Stimulated activated naive B cell treated with anti-CD40 and anti-IgM and Interleukin-4, amounts not matched to agents 10 μg/mL and 1 μg/mL and 100 μg/mL, for 72 hours (primary cell): ENCODE measurements around the gene CCDC179.

Experiments used
- ATAC-seq, 2 donors: fragments of 150-1000 bp; cut with Tn5 transposase; replicated peaks; 2 replicates each; pipeline ENCODE4 v1.10.0; 2021; ENCODE audit warnings: moderate library complexity in 1 of 2
- DNase-seq: peaks from one replicate; pipeline ENCODE4 v3.0.0; 2021
- H3K27ac Mint-ChIP-seq: one replicate; pipeline ENCODE4 v1.8.0; 2022; ENCODE audit warnings: mild to moderate bottlenecking, mixed read lengths
- H3K27me3 Mint-ChIP-seq, 2 donors: one replicate each; pipeline ENCODE4 v1.8.0; 2022; ENCODE audit warnings: mixed read lengths in 2 of 2
- H3K36me3 Mint-ChIP-seq, 2 donors: one replicate each; pipeline ENCODE4 v1.8.0; 2022; ENCODE audit warnings: mixed read lengths in 2 of 2, mild to moderate bottlenecking in 1 of 2
- H3K4me1 Mint-ChIP-seq, 2 donors: one replicate each; pipeline ENCODE4 v1.8.0; 2022; ENCODE audit warnings: mixed read lengths in 2 of 2, mild to moderate bottlenecking in 1 of 2
- H3K4me3 Mint-ChIP-seq, 2 donors: one replicate each; pipeline ENCODE4 v1.8.0; 2022; ENCODE audit warnings: mild to moderate bottlenecking in 2 of 2, mixed read lengths in 2 of 2, moderate library complexity in 1 of 2
- H3K9me3 Mint-ChIP-seq, 2 donors: one replicate each; pipeline ENCODE4 v1.8.0; 2022; ENCODE audit warnings: mixed read lengths in 2 of 2, mild to moderate bottlenecking in 1 of 2

CCDC179 gene

DNA sequence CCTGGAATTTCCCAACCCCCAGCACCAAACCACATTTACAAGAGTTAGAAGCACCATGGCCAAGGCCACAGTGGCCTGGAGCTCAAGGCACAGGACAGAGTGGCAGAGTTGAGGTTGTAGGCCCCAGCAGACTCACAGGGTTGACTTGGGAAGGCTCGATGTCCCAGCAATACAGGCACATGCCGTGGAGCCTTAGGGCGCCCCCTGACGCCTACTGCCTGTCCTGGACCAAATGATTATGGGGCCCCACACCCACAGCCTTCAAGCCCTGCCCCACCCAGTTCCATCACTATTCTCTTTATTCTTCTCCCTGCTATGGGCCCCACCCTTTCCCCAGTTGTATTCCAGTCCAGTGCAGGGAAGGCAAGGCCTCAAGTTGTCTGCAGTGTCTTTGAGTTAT lies at the start of gene CCDC179:
CCDC179 (minus strand) TSS at position 234 of the 400 bp plus-strand sequence; CDS start at position 181, 53 bp downstream.
- DNase-seq: no peak
- ATAC-seq: no peak
- Mint-ChIP-seq H3K4me3 (no peak within 1 kb of the TSS), H3K4me1 (no peaks in the 10 kb centered on the region), H3K27me3 (no peaks in the 10 kb centered on the region), H3K27ac (no peak within 1 kb of the TSS), H3K36me3 (peaks cover 0 to 3% of the 10 kb centered on the region in 2 donors), H3K9me3 (peaks cover 0 to 1% of the 10 kb centered on the region in 2 donors)

DNA sequence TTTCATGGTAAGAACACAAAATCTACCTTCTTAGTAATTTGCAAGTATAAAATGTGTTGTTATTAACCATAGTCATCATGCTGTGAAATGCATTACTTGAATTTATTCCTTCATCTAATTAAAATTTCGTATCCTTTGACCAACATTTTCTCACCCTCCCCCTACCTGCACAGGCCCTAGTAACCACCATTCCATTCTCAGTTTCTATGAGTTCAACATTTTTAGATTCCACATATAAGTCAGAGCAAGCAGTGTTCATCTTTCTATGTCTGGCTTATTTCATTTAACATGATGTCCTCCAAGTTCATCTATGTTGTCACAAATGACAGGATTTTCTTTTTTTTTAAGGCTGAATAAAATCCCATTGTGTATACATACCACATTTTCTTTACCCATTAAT lies 43.5 kb upstream of the CCDC179 start:
- no peak for ATAC-seq
- Mint-ChIP-seq H3K9me3 (peaks cover 0 to 2% of the 10 kb centered on the region in 2 donors), H3K27ac (no peak overlapping the region), H3K36me3 (peaks cover 0 to 2% of the 10 kb centered on the region in 2 donors), H3K27me3 (no peaks in the 10 kb centered on the region), H3K4me1 (no peaks in the 10 kb centered on the region), H3K4me3 (no peak overlapping the region)
- DNase-seq: no peak

GRCh38 chr11:22901603-22902002 lies 41.3 kb upstream of the CCDC179 start:
- Mint-ChIP-seq H3K4me3 (no peak overlapping the region), H3K9me3 (no peaks in the 10 kb centered on the region)

DNA sequence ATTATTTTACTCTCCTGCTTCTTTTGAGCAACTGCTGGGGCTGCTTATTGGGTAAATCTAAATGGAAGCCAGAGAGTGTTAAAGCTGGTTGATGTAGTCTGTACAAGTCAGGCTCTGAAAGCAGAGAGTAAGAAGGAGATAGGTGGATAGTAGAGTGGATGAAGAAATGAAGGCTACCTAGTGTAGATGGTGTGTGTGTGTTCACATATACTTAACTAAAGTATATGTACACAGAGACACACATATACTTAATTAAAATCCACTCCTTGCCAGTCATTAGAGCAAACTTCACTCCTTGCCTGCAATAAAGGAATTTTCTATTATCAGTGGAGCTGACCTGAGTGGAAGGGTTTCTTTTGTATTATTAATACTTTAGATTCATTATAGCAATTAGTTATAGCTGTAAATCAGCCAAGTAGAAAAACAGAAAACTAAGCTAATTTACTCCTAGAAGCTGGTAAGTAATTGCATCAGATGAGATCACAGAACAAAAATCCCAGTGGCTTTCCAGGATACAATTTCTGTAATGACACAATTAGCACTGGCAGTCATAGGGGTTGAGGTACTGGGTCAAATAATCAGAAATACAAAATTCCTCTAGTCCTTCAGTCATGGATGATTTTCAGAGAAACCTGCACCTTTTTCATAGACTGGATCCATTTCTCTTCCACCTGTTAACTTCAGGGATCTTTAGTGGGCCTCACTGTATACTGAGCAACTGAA lies 40.7 kb upstream of the CCDC179 start:
- H3K36me3 Mint-ChIP-seq: no peaks in the 10 kb centered on the region
- H3K27ac Mint-ChIP-seq: no peak overlapping the region
- DNase-seq: no peak
- no peak overlapping the region for H3K4me3 Mint-ChIP-seq
- no peaks in the 10 kb centered on the region for H3K4me1 Mint-ChIP-seq
- ATAC-seq: no peak
- no peaks in the 10 kb centered on the region for H3K9me3 Mint-ChIP-seq
- no peaks in the 10 kb centered on the region for H3K27me3 Mint-ChIP-seq

More at GRCh38 chr11:22901603-22902002, 41.3 kb upstream of the CCDC179 start:
- Mint-ChIP-seq H3K4me1 (no peaks in the 10 kb centered on the region), H3K27me3 (no peaks in the 10 kb centered on the region), H3K36me3 (no peaks in the 10 kb centered on the region), H3K27ac (no peak overlapping the region)
- ATAC-seq (no peak), DNase-seq (no peak)

DNA sequence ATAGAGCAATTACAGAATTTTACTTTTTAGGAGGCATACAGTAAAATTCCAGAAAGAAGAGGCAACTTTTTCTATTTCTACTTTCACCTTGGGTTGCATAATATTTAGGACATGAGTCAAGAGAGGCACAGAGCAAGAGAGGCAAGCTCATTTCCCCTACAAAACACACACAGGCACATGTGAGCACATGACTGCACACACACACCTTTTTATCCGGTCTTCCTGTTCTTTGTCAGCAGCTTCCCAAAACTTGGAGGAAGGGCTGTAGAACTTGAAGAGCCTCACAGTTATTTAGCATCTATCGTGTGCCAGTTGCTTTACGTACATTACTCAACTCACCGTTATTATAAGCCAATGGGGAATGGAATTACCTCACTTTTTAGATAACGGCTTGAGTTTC lies 37.8 kb upstream of the CCDC179 start:
- H3K36me3 Mint-ChIP-seq: no peaks in the 10 kb centered on the region
- H3K27me3 Mint-ChIP-seq: no peaks in the 10 kb centered on the region
- no peak overlapping the region for H3K4me3 Mint-ChIP-seq
- peaks cover 0 to 3% of the 10 kb centered on the region in 2 donors for H3K9me3 Mint-ChIP-seq
- H3K4me1 Mint-ChIP-seq: no peaks in the 10 kb centered on the region
- DNase-seq (no peak), ATAC-seq (no peak)
- H3K27ac Mint-ChIP-seq: no peak overlapping the region

DNA sequence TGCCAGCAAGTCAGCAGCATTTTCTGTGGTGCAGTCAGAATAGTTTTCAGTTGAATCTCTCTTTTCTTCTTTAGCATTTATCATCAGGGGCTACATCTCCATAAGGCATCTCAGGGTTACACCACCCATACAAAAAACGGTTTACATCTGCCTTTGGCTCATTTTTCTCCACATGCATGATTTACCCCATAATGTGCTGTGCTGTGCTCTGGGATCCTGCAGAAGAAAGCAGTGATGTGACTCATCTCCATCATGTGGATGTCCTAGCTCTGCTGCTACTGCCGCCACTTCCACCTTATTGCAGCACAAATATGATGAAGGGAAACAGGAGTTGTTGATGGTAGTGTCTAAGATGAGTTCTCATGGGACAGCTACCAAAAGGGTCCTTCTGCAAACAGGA lies 30.0 kb upstream of the CCDC179 start:
- Mint-ChIP-seq H3K27ac (no peak overlapping the region), H3K9me3 (peaks cover 0 to 3% of the 10 kb centered on the region in 2 donors), H3K4me3 (no peak overlapping the region), H3K4me1 (no peaks in the 10 kb centered on the region), H3K27me3 (no peaks in the 10 kb centered on the region), H3K36me3 (no peaks in the 10 kb centered on the region)
- ATAC-seq: no peak
- DNase-seq: no peak

DNA sequence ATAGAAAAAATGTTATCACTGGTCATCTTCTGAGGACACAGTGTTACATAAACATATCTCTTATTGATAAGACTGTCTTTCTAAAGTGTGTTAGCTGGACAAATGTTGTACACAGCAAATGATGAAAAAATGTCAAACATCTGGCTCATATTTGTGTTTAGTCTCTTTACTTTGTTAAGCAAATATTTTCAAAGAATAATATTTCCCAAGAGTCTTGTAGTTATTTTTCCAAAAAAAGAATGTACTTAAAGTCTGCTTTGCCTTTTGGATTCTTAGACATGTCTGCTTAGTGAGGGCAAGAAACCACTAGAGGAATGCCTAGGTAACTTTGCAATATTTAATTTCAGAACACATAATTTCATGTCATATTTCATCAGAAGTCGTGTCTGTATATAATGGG lies 23.9 kb upstream of the CCDC179 start:
- no peaks in the 10 kb centered on the region for H3K27me3 Mint-ChIP-seq
- DNase-seq (no peak), ATAC-seq (no peak)
- no peaks in the 10 kb centered on the region for H3K4me1 Mint-ChIP-seq
- H3K4me3 Mint-ChIP-seq: no peak overlapping the region
- no peak overlapping the region for H3K27ac Mint-ChIP-seq
- H3K36me3 Mint-ChIP-seq: no peaks in the 10 kb centered on the region
- H3K9me3 Mint-ChIP-seq: no peaks in the 10 kb centered on the region

GRCh38 chr11:22879630-22880029 lies 19.4 kb upstream of the CCDC179 start:
- no peaks in the 10 kb centered on the region for H3K4me1 Mint-ChIP-seq

DNA sequence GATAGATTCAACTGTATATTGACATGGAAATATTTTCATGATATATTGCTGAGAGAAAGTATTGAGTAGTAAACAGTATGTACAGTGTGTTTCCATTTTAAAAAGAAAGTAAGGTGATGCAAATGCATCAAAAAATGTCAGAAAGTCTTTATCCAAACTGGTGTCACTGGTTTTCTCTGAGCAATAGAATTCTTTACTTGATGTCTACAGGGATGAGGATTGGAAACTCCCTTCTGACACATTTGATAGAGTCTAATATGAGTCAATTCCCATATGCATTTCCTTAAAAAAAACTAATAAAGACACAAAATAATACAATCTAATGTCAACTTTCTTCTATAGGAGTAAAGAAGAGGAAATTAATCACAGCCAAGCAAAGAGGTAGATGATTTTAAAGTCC lies 18.3 kb upstream of the CCDC179 start:
- no peaks in the 10 kb centered on the region for H3K36me3 Mint-ChIP-seq
- no peak overlapping the region for H3K27ac Mint-ChIP-seq
- DNase-seq: no peak

More at GRCh38 chr11:22879630-22880029, 19.4 kb upstream of the CCDC179 start:
- Mint-ChIP-seq H3K36me3 (no peaks in the 10 kb centered on the region), H3K27ac (no peak overlapping the region), H3K9me3 (no peaks in the 10 kb centered on the region), H3K4me3 (no peak overlapping the region), H3K27me3 (no peaks in the 10 kb centered on the region)
- DNase-seq (no peak), ATAC-seq (no peak)

DNA sequence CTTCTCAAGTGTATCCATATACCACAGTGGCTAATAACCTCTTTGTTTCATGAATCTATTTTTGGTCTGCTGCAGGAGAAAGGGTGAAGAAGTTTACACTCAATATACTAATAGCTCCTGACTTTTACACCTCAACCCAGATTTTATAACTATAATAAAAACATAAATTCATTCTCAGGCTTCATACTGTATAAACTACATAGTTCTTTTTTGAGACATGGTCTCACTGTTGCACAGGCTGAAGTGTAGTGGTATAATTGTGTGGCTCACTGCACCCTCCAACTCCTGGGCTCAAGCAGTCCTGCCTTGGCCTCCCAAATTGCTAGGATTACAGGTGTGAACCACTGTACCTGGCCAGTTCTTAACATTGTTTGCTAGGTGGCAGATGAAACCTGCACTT lies 17.8 kb upstream of the CCDC179 start:
- Mint-ChIP-seq H3K9me3 (no peaks in the 10 kb centered on the region), H3K4me1 (no peaks in the 10 kb centered on the region), H3K36me3 (no peaks in the 10 kb centered on the region), H3K27ac (no peak overlapping the region), H3K4me3 (no peak overlapping the region), H3K27me3 (no peaks in the 10 kb centered on the region)
- ATAC-seq (no peak), DNase-seq (no peak)

More for the DNA sequence above, 18.3 kb upstream of the CCDC179 start:
- Mint-ChIP-seq H3K4me1 (no peaks in the 10 kb centered on the region), H3K27me3 (no peaks in the 10 kb centered on the region), H3K9me3 (no peaks in the 10 kb centered on the region), H3K4me3 (no peak overlapping the region)
- ATAC-seq: no peak

DNA sequence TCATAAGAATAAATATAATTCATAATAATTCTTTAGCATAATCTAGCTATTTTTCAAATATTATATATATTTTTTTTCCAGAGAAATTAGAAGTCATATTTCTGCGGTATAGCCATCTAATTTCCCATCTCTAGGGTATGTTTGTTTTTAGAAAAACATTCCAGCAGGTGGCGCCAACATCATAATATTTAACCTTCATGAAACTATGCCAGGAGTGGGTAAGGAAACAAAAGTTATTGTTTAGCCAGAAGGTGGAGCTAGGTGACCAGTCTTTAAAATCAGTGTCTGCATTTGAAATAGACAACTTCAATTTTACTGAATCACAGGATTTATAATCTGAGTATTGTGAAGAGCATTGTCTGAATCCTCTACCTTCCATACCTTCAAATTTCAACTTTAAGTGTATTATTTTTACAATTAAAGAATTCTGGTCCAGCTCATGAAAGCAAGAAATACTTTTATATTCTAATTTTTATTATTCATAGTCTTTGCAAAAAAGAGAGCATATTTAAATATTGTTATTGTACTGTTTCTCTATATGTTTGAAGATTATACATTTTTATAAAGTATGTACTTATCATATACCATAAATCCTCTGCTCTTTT lies 15.7 kb upstream of the CCDC179 start:
- no peak overlapping the region for H3K27ac Mint-ChIP-seq
- no peak overlapping the region for H3K4me3 Mint-ChIP-seq
- H3K27me3 Mint-ChIP-seq: no peaks in the 10 kb centered on the region
- DNase-seq (peak; percentile 36), ATAC-seq (peak; percentile 95 to 96)
- H3K36me3 Mint-ChIP-seq: no peaks in the 10 kb centered on the region
- H3K9me3 Mint-ChIP-seq: no peaks in the 10 kb centered on the region
- no peaks in the 10 kb centered on the region for H3K4me1 Mint-ChIP-seq

DNA sequence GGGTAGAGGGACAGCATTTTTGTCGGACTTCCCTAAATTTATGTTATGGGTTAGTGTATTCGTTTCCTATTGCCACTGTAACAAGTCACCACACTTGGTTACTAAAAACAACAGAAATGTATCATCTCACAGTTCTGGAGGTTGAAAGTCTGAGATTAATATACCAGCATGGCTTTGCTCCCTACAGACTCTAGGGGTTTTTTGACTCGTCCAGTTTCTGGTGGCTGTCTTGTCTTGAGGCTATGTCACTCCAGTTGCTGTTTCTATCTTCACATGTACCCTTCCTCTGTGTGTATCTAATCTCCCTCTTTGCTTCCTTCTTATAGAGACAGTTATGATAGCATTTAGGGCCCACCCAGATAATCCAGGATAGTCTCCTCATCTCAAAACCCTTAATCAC lies 9.1 kb upstream of the CCDC179 start:
- DNase-seq: no peak
- H3K27me3 Mint-ChIP-seq: no peaks in the 10 kb centered on the region
- no peak overlapping the region for H3K27ac Mint-ChIP-seq
- no peaks in the 10 kb centered on the region for H3K4me1 Mint-ChIP-seq
- no peaks in the 10 kb centered on the region for H3K36me3 Mint-ChIP-seq
- peak in 1 of 2 donors; percentile 12 for ATAC-seq
- H3K4me3 Mint-ChIP-seq: no peak overlapping the region
- H3K9me3 Mint-ChIP-seq: no peaks in the 10 kb centered on the region

DNA sequence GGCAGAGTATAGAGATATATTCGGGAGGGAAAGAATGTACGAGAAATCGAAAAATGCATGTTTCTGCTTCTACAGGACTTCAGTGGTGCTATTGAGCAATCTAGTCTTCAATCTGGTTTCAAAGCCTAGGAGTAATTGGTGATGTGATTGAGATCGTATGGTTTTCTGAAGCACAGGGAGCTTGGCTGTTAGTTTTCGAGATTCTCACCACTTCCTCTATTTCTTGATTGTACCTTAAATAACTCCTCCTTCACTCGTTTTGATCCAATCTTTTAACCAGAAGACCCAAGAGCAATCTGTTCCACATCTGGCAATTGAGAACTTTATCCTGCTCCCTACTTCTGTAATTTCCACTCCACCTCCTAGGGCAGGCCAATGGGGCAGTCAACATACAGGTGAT lies 518 bp downstream of the CCDC179 start:
- H3K4me1 Mint-ChIP-seq: no peaks in the 10 kb centered on the region
- peaks cover 0 to 1% of the 10 kb centered on the region in 2 donors for H3K9me3 Mint-ChIP-seq
- ATAC-seq (no peak), DNase-seq (no peak)
- no peak overlapping the region for H3K27ac Mint-ChIP-seq
- no peaks in the 10 kb centered on the region for H3K27me3 Mint-ChIP-seq
- H3K4me3 Mint-ChIP-seq: no peak overlapping the region
- H3K36me3 Mint-ChIP-seq: peaks cover 0 to 3% of the 10 kb centered on the region in 2 donors

- no peaks in the 10 kb centered on the region for H3K27me3 Mint-ChIP-seq
Observed at GRCh38 chr11:22851477-22851876, 8.8 kb downstream of the CCDC179 start.

DNA sequence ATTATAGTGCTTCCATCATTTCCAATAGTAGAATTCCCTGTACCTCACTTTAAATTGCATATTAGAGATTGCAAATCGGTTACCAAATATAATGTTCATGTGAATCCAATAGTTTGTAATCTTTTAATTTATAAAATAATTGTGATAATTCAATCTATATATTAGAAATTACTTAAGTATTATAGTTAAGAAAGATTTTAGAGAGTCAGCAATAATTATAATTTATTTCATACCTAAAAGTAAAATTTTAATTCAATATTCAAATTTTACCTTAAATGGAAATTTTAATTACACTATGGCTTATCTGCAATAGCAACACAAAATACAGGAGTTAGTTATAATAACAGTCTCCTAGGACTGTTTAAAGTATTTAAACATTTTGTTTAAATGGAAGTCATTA lies 13.5 kb downstream of the CCDC179 start:
- ATAC-seq: no peak
- peaks cover 0 to 3% of the 10 kb centered on the region in 2 donors for H3K36me3 Mint-ChIP-seq
- no peaks in the 10 kb centered on the region for H3K27me3 Mint-ChIP-seq
- no peak overlapping the region for H3K4me3 Mint-ChIP-seq
- H3K4me1 Mint-ChIP-seq: no peaks in the 10 kb centered on the region
- H3K9me3 Mint-ChIP-seq: no peaks in the 10 kb centered on the region
- H3K27ac Mint-ChIP-seq: no peak overlapping the region
- no peak for DNase-seq

More at GRCh38 chr11:22851477-22851876, 8.8 kb downstream of the CCDC179 start:
- Mint-ChIP-seq H3K4me1 (no peaks in the 10 kb centered on the region), H3K9me3 (peaks cover 0 to 7% of the 10 kb centered on the region in 2 donors), H3K27ac (no peak overlapping the region), H3K4me3 (no peak overlapping the region), H3K36me3 (peaks cover 0 to 2% of the 10 kb centered on the region in 2 donors)
- ATAC-seq (no peak), DNase-seq (no peak)
